ENCODE measurements around the gene TMEM82. TPM values are rescaled to one million over a fixed set of nuclear protein-coding genes. Genes with fewer than 3 reads are reported as not detected.

Gene TMEM82
- total and polyA plus RNA-seq, 9 of the 15 experiments (the other 6 are each of a cell fraction or from before 2014, with no cell fraction given) = not detected

DNA sequence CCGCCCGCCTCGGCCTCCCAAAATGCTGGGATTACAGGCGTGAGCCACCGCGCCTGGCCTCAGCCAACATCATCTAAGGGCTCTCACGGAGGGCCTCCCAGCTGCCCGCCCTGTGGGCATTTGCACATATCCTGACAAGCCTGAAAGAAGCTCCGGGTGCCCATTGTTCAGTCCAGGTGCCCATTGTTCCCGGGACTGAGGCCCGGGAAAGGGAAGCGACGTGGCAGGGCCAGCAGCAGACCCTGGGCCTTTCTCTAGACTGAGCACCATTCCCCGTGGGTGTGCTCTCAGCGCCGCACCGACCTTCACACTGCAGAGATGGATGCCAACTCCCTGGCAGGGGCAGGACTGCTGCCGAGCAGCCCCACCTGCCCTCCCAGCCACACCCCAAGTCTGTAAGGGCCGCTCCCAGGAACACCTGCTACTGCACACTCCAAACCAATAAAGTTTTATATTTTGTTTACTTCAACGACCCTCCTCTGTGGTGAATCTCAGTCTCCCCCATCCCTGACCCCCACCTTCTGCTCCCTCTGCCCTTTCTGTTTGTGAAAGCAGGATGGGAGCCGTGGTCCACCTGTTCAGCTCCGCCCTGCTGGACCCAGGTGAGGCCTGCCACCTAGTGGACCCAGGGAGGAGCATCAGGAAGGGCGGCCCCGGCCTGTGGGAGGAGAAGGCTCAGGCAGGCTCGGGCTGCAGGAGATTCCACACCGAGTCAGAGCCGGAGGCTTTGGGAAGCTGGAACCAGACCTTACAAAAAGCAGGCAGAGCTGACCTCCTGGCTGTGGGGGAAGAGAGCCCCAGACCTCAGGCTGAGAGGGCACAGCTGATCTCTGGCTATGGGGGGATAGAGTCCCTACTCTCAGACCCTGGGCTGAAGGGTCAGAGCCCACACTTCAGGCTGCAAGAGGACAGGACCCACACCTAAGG, 1.1 kb upstream of the TMEM82 start (continued):
- TF ChIP-seq RBM17 (IDR thresholded peaks at IDR 0.05; ENCODE audit: borderline replicate concordance, low read depth, low read length) (no peak), JUND (IDR thresholded peaks at IDR 0.05; ENCODE audit: borderline replicate concordance, low read depth, low read length) (peak; percentile 45), JUND (tag; IDR thresholded peaks at IDR 0.05; ENCODE audit: borderline replicate concordance, low read depth, low read length) (no peak; the same call in 2 of the 3 replicates), NR3C1 (CRISPR knock-in tag; IDR thresholded peaks at IDR 0.05) (0 out of 2 replicates have a peak, but pooled peaks have one; percentile 26), SRSF7 (optimal IDR thresholded peaks at IDR 0.05; ENCODE audit: low read depth, low read length) (no peak), PML (IDR thresholded peaks at IDR 0.05; ENCODE audit: low read length) (no peak), NRF1 (conservative IDR thresholded peaks at IDR 0.05 in 1 of 2, IDR thresholded peaks at IDR 0.05 in 1 of 2) (peak; percentile 14 to 32; a peak in 1 of 4 replicates), MTA3 (IDR thresholded peaks at IDR 0.05; ENCODE audit: borderline replicate concordance) (peak; percentile 46; the same call in 1 of the 2 replicates), ZNF282 (CRISPR knock-in tag; IDR thresholded peaks at IDR 0.05) (peak; percentile 86; the same call in 1 of the 2 replicates), ZNF3 (CRISPR knock-in tag; IDR thresholded peaks at IDR 0.05) (no peak), RAD21 (CRISPR knock-in tag; conservative IDR thresholded peaks at IDR 0.05 in 1 of 2, IDR thresholded peaks at IDR 0.05 in 1 of 2) (peak; percentile 88 to 97), SP2 (IDR thresholded peaks at IDR 0.05; ENCODE audit: extremely low read depth, low read depth, low read length, poor library complexity, severe bottlenecking) (no peak), ELK1 (CRISPR knock-in tag; IDR thresholded peaks at IDR 0.05) (0 out of 2 replicates have a peak, but pooled peaks have one; percentile 64), TFAP4 (CRISPR knock-in tag; IDR thresholded peaks at IDR 0.05; ENCODE audit: borderline replicate concordance) (peak; percentile 86), CAMTA2 (CRISPR knock-in tag; conservative IDR thresholded peaks at IDR 0.05) (no peak), TCF15 (CRISPR knock-in tag; IDR thresholded peaks at IDR 0.05) (no peak), HDAC1 (IDR thresholded peaks at IDR 0.05) (no peak), CTCFL (IDR thresholded peaks at IDR 0.05; ENCODE audit: borderline replicate concordance, insufficient read depth, low read depth, low read length, poor library complexity, severe bottlenecking) (peak; percentile 68), CTBP1 (IDR thresholded peaks at IDR 0.05; ENCODE audit: borderline replicate concordance) (peak; percentile 90; the same call in 1 of the 2 replicates)
- TF ChIP-seq, protein P1, sequence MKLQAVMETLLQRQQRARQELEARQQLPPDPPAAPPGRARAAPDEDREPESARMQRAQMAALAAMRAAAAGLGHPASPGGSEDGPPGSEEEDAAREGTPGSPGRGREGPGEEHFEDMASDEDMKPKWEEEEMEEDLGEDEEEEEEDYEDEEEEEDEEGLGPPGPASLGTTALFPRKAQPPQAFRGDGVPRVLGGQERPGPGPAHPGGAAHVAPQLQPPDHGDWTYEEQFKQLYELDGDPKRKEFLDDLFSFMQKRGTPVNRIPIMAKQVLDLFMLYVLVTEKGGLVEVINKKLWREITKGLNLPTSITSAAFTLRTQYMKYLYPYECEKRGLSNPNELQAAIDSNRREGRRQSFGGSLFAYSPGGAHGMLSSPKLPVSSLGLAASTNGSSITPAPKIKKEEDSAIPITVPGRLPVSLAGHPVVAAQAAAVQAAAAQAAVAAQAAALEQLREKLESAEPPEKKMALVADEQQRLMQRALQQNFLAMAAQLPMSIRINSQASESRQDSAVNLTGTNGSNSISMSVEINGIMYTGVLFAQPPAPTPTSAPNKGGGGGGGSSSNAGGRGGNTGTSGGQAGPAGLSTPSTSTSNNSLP (IDR thresholded peaks at IDR 0.05; ENCODE audit: borderline replicate concordance, low read depth, low read length) = 0 out of 2 replicates have a peak, but pooled peaks have one; percentile 20
